Inflammatory macrophage treated with lipopolysaccharide for 4 hours (primary cell): Measurements from ENCODE around the gene MB.

Source experiments
- DNase-seq: peaks from one replicate; pipeline ENCODE4 v3.0.0-alpha.2; 2020

Gene MB

DNA sequence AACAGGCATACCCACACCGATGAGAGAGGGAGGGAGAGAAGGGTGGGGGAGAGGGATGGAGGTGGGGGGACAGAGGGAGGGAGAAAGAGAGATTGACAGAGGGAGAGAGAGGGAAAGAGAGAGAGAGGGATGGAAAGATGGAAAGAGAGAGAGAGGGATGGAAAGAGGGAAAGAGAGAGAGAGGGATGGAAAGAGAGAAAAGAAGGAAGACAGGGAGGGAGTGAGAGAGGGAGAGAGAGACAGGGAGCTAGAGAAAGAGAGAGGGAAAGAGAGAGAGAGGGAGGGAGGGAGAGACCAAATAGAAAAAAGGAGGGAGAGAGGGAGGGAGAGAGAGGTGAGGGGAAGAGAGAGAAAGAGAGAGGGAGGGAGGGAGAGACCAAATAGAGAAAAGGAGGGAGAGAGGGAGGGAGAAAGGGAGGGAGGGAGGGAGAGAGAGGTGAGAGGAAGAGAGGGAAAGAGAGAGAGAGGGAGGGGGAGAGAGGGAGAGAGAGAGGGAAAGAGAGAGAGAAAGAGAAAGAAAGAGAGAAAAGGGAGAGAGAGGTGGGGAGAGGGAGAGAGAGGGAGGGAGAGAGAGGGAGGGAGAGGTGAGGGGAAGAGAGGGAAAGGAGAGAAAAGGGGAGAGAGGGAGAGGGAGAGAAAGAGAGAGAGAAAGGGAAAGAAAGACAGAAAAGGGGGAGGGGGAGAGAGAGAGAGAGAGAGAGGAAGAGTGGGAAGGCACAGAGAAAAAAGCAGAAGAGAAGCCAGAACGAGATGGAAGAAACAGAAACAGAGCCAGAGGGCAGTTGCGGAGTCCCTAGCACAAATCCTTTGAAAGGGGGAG lies 23.8 kb downstream of the MB start:
- DNase-seq = peak; percentile 26

DNA sequence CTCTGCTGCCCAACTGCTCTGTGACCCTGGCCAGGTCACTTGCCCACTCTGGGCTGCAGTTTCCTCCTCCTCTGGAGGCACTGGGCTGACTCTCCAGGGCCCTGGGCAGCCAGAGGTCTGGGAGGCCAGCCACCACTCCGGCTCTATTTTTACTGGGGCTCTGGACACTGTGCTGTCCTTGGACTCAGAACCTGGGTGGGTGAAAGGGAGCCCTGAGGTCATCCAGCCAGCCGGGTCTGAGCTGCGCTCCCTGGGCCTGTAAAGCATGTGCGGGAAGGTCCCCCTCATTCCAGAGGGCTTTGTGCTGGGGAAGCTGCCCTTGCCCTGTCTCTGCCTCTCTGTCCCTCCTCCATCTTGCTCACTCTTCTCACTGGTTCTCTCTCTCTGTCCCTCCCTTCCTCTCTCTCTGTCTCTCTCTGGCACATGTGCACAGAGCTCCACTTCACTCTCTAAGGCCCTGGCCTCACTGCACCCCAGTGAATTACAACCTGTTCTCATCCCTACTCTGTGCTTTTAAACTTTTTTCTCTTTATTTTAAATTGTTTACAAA lies 24.6 kb downstream of the MB start:
- DNase-seq = no peak

DNA sequence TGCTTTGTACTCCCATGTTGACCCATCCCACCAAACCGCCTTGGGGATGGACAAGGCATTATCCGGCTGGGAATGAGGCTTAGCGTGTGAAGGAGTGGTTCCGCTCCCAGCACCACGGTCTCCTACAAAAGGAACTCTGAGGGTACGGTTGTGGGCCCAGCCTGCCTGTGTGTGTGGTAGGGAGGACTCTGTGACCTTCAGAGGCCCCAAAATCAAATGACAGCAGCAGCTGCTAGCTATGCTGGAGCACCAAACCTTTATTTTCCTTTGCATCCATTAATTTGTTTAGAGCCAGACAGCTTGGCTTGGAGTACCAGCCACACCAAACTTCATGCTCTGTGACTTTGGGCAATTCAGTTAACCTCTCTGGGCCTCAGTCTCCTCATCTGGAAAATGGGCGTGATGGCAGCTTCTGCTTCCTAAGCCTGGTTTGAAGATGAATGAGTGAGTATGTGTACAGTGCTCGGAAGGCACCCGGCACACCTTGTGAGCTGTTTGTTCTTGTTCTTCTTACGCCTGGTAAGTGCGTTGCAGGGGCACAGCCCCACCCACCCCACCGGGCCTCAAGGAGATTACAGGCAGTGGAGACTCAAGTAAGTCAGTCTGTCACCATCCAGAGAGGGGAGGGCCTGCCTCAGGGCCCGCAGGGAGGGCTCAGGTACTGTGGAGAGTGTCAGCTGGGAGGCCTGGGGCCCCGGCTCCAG lies 25.3 kb downstream of the MB start:
- DNase-seq = no peak

DNA sequence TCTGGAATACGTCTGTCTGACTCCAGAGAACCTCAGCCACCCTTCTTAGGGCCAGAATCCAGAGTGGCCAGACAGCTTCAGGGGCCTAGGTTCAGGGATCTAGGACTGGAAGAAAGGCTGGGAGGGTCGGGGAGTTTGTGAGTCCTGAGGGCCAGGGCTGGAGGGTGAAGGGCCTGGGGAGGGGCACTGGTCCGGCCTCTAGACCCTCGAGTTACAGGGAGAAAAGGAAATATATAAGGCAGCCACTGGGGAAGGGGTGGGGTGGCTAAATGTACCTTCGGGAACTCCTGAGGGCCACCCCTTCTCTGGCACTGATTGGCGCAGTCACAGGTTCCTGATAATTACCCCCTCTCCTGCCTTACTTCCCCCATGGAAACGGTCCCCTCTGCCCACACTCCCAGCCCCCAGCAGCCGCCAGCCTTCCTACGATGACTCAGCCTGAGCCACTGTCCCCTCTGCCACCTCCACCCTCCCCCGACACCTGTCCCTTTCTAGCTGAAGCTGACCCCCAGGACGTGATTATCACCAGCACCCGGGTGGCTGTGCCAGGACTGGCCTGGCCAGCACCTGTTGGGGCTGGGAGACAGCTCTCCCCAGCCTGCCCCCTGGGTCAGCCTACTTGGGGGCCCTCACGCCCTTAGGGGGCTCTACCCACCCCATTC lies 26.4 kb downstream of the MB start:
- DNase-seq = no peak

DNA sequence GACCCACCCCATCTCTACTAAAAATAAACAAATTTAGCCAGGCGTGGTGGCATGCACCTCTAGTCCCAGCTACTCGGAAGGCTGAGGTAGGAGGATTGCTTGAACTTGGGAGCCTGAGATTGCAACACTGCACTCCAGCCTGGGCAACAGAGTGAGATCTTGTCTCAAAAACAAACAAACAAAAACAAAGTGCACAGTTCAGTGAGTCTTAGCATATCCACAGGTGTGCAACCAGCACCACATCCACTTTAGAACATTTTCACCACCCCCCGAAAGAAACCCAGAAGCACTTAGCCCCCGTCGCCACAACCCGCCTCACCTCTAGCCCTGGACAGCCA lies 27.4 kb downstream of the MB start:
- DNase-seq = no peak

DNA sequence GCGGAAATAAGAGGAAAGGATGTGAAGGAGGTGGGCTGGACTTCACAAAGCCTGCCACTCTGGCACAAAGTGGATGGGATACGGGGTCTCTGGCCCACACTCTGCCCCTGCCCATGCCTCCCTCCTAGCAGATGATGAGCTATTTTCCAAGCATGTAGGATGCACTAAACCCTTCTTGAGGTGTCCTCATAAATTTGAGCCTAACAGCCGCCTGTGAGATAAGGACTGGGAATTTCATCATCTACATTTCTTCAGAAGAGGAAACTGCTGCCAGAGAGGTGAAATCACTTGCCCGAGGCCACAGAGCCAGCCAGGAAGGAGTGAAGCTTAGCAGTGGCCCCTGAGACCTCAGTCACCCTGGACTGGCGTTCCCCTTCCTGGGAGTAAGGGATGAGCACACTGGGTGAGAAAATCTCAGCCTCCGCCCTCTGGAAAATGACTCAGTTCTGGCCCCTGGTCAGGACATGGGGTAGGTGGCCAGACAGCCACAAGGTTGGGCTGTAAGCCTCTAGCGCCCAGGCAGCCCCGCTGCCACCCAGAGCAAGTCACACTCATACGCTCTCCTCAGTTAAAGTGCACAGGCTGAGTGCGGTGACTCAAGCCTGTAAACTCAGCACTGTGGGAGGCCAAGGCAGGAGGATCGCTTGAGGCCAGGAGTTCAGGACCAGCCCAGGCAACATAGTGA lies 27.9 kb downstream of the MB start:
- peak; percentile 98 for DNase-seq

- DNase-seq = no peak
Observed at GRCh38 chr22:35587896-35588295, 29.2 kb downstream of the MB start.

DNA sequence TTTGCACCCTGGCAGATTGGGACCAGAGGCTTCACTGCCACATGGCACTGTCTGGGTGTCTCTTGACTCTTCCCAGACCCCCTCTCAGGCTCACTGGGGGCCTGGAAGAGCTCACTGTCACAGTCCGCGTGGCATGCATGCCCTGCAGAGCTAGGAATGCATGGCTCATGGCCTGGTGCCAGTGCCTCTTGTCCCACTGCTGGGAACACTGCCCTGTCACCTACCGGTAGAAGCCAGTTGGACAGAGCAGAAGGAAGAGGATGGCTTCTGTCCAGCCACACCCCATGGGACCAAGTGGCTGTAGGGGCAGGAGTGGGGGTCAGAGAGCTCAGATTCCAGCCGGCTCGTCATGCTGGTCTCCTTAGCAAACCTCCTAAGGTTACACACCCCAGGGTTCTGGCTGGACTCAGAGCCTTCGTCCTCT lies 29.7 kb downstream of the MB start:
- DNase-seq = no peak

DNA sequence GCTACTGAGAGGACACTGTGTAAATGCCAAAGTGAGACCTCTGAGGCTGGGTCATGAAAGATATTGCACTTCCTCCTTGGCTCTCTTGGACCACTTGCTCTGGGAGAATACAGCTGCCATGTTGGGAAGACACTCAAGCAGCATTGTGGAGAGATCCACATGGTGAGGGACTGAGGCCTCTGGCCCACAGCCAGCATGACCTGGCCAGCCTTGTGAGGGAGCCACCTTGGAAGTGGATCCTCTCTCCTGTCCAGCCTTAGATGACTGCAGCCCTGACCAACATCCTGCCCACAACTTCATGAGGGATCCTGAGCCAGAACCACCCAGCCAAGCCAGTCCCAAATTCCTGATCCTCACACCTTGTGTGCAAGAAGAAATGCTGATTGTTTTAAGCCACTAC lies 30.4 kb downstream of the MB start:
- DNase-seq = no peak

DNA sequence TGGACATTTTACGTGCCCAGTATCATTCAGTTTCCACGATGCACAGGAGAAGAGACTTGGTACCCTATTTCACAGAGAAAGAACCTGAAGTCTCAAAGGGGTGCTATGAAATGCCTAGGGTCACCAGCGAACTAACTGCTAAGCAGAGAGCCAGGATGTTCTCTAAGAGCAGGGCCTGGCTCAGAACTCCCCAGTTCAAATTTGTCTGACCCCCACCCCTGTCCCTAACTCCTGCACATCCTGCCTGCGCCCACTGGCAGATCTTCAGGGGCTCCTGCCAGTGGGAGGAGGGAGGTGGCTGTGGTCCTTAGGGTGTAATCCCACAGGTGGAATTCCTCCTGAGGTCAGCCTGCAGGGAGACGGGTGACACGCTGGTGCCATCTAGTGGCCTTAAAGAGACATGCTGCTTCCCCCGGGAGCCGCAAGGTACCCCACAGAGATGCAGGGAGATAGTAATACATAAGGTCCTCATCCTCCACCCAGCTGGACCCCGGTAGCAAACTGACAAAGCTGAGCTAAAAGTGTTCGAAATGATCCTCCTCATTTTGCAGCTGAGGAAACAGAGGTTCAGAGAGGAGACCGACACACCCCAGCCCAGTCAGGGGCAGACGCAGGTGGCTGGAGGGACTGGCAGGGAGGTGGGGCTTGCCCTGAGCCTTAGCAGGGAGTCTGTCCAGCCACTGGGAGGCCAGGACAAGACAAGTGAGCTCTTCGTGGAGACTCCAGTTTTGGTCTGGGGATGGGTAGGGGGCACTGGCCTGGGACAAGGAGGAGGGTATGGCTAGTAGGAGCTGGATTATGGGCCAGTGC lies 34.1 kb downstream of the MB start:
- peak; percentile 57 for DNase-seq

DNA sequence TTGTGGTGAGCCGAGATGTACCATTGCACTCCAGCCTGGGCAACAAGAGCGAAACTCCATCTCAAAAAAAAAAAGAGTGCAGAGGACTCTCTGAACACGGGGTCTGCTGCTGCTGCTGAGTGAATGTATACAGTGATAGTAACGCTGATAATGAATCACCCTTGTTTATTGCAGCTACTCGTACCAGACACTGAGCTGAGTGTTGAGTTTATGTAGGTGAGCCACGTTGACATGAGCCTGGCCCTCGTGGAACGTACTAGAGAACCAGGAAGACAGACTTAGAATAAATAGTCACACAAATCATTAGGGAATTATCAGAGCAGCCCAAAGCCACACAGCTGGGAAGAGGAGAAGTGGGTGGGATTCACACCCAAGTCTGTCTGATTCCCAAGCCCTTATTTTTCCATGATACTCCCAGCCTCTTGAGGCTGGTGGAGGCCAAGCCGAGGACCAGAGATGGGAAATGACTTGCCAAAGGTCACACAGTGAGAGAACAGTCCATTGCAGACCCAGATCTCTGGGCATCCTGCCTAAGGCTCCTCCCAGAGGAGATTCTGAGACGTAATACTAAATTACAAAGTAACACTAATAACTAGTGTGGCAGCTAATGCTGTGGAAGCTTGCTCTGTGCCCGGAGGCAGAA lies 34.8 kb downstream of the MB start:
- no peak for DNase-seq

- DNase-seq = no peak
Observed at GRCh38 chr22:35581023-35581413, 36.1 kb downstream of the MB start.

DNA sequence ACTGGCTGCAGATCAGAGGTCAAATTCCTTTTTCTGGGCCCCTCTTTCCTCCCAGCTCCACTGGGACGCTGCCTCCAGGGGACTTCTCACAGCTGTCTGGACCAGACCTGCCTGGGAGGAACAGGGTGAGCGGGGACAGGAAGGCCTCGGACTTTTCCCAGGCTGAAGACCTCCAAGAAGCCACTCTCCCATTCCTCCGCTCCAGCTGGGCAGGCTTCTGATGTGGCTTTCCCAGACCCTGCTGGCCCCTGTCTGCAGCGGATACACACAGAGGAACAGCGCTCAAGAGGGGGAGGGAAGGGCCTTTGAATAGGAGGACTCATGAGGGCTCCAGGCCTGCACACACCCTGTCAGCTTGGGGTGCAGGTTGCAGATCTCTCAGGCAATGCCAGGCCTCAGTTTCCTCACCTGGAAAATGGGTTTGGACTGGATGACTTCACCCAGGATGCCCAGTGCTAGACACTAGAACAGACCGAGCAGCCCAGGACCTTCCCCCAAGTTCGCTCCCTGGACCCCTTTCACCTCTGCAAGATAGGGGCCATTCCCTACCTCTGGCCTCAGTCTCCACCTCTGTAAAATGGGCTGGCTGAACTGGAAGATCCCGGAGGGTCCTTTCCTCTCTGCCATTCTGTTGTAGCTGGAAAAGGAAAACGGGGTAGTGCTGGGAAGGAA lies 36.6 kb downstream of the MB start:
- no peak for DNase-seq

- no peak for DNase-seq
Observed at GRCh38 chr22:35578836-35579575, 38.1 kb downstream of the MB start.

DNA sequence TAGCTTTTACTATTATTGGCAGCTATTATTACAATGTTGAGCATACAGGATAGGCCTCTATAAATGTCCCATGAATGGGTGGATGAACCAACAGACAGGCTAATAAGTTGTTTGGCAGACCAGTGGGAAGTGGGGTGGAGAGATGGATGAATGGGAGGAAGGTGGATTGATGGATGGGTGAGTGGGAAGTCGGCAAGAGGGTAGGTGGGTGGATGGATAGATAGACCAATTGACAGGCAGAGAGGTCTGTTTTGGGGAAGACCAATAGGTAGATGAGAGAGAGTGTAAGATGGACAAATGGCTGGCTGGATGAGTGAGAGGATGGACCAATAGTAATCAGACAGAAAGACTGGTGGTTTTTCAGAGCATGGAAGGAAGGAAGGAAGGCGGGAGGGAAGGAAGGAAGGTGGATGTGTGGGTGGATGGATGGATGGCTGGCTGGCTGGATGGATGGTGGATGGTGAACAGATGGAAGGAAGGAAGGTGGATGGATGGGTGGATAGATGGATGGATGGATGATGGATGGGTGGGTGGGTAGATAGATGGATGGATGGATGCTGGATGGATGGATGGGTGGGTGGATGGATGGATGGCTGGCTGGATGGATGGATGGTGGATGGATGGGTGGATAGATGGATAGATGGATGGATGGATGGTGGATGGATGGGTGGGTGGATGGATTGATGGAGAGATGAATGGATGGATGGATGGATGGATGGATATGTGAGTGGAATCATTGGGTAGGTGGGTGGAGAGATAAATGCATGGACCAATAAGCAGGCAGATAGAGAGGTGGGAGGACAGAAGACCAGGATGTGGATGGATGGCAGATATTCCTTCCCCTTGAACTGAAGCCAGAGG lies 39.1 kb downstream of the MB start:
- no peak for DNase-seq

DNA sequence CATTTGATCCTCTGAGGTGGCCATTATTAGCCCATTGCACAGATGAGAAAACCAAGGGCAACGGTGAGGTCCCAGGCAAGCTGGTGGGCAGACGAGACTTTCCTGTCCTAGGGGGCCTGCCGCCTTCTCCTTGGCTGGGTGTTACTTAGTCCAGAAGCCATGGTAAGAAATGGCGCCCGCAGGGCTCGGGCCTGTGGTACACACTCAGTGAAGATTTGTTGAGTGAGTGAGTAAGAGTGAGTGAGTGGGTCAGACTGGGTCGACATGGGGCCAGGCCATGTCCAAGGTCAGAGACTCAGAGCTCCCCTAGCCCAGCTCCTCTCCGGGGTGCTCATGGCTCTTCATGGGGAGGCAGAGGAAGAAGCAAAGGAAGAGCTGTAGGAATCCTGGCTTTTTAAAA lies 40.5 kb downstream of the MB start:
- DNase-seq = no peak

- DNase-seq = no peak
Observed at GRCh38 chr22:35575116-35575748, 41.9 kb downstream of the MB start.

DNA sequence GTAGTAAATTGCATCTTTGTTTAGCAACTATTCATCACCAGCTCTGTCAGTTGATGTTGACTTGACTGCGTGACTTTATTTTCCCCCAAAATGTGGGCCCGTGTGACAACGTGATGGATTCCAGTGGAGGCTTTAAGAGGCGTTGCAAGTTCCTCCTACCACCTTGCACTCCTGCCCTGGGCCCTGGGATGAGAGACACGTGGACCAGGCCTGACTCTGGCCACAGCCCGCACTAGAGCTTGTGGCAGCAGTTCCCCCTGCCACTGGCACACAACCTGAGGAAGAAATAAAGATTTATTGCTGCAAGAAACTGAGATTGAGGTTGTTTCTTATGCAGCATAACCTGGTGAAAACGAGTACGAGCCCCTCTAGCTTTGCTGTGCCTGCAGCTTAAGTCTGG lies 44.6 kb downstream of the MB start:
- no peak for DNase-seq

DNA sequence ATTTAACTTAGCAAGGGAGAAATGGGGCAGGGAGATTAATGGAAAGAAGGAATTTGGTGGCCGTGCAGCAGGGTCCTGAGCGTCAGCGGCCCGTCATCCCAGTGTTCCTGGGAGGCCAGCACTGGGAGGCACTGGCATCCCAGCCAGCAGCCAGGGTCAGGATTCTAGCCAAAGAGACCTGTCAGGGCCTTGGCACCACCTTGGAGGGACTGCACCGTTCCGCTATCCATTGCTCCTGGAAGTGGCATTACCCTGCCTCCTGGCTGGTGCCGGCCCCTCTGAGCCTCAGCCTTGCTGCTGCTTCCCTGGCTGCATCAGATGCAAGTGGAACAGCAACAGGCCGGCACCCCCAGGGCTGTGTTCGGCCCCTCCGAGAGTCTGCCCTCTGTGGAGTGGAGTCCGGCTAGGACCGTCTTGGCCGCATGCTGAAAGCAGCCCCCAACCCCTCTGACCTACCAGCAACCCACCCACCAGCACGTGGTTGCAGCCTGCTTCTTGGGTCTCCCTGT lies 46.4 kb downstream of the MB start:
- no peak for DNase-seq
